Esophagus squamous epithelium (tissue), 4 donors: ENCODE results near the gene CAMTA1.

Experiments used
- POLR2A ChIP-seq, 4 donors: fragments of 450-650 bp; IDR thresholded peaks; one replicate each; pipeline ENCODE4 v1.6.1; 2017; ENCODE audit warnings: antibody characterized with exemption in 4 of 4, mild to moderate bottlenecking in 4 of 4, moderate library complexity in 3 of 4
- TF ChIP-seq, protein P1 (sequence below), 6 experiments: fragments of 450-650 bp in 4 of 6; fragments of 200-600 bp in 2 of 6; sonication (generic) in 2 of 6; IDR thresholded peaks; one replicate each; pipeline ENCODE4 v1.5.1; 2016 to 2019; ENCODE audit warnings: antibody characterized with exemption in 6 of 6, mild to moderate bottlenecking in 4 of 6, moderate library complexity in 4 of 6

DNA sequence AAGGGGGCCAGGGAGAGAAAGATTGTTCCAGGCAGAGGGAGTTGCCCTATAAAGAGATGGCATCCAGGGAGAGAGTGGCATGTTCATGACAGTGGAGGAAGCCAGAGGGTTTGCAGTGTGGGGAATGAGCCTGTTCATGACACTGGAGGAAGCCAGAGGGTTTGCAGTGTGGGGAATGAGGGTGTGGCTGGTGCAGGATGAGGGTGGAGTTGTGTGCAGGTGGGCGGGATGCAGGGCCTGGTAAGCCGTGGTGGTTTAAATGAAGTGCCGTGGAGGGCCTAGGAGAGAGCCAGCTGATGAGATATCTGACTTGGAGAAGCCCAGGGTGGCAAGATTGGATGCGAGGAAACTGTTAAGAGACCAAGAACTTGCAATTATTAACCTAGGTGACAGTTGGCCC lies 131.8 kb downstream of the CAMTA1 start:
- TF ChIP-seq POLR2A (IDR thresholded peaks at IDR 0.05): no peak
- TF ChIP-seq, protein P1, sequence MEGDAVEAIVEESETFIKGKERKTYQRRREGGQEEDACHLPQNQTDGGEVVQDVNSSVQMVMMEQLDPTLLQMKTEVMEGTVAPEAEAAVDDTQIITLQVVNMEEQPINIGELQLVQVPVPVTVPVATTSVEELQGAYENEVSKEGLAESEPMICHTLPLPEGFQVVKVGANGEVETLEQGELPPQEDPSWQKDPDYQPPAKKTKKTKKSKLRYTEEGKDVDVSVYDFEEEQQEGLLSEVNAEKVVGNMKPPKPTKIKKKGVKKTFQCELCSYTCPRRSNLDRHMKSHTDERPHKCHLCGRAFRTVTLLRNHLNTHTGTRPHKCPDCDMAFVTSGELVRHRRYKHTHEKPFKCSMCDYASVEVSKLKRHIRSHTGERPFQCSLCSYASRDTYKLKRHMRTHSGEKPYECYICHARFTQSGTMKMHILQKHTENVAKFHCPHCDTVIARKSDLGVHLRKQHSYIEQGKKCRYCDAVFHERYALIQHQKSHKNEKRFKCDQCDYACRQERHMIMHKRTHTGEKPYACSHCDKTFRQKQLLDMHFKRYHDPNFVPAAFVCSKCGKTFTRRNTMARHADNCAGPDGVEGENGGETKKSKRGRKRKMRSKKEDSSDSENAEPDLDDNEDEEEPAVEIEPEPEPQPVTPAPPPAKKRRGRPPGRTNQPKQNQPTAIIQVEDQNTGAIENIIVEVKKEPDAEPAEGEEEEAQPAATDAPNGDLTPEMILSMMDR (IDR thresholded peaks at IDR 0.05): no peak
